Lung (tissue), 12 donors: ENCODE measurements around the gene PASK. TPM values are rescaled to one million over a fixed set of nuclear protein-coding genes. Genes with fewer than 3 reads are reported as not detected.

ENCODE experiments used
- ATAC-seq: fragments of 200-7000 bp; cut with Tn5 transposase; one replicate; pipeline ENCODE4 v1.9.1; 2020; ENCODE audit warnings: moderate number of reproducible peaks; ENCODE audit not compliant: insufficient read depth, low FRiP score
- DNase-seq, 3 donors: peaks; one replicate each; pipeline ENCODE4 v3.0.0-alpha.2; 2013 to 2017
- H3K27ac ChIP-seq, 2 donors: one replicate each; pipeline ENCODE4 v1.5.1; 2013; ENCODE audit warnings: mild to moderate bottlenecking in 2 of 2, moderate library complexity in 2 of 2, control low read depth in 1 of 2, inconsistent platforms in 1 of 2, low read depth in 1 of 2, low read length in 1 of 2
- H3K27me3 ChIP-seq, 3 donors: one replicate each; pipeline ENCODE4 v1.5.1; 2013; ENCODE audit warnings: low read length in 2 of 3; ENCODE audit not compliant: control insufficient read depth in 3 of 3, insufficient read depth in 3 of 3
- H3K36me3 ChIP-seq, 4 donors: one replicate each; pipeline ENCODE4 v1.5.1; 2013; ENCODE audit warnings: low read length in 4 of 4, mild to moderate bottlenecking in 1 of 4, moderate library complexity in 1 of 4; ENCODE audit not compliant: control insufficient read depth in 4 of 4, insufficient read depth in 4 of 4
- H3K4me1 ChIP-seq, 5 donors: one replicate each; pipeline ENCODE4 v1.5.1; 2013; ENCODE audit warnings: low read length in 5 of 5, mild to moderate bottlenecking in 2 of 5, moderate library complexity in 1 of 5; ENCODE audit not compliant: control insufficient read depth in 5 of 5, insufficient read depth in 5 of 5
- H3K4me3 ChIP-seq: one replicate; pipeline ENCODE4 v1.5.1; 2013; ENCODE audit warnings: mild to moderate bottlenecking, control low read depth, moderate library complexity
- H3K9ac ChIP-seq, 2 donors: one replicate each; pipeline ENCODE4 v1.5.1; 2013; ENCODE audit warnings: low read length in 2 of 2, control low read depth in 1 of 2; ENCODE audit not compliant: insufficient read depth in 1 of 2
- H3K9me3 ChIP-seq, 4 donors: one replicate each; pipeline ENCODE4 v1.5.1; 2013; ENCODE audit warnings: low read length in 3 of 4, mild to moderate bottlenecking in 1 of 4, moderate library complexity in 1 of 4; ENCODE audit not compliant: control insufficient read depth in 4 of 4, insufficient read depth in 3 of 4
- WGBS, 2 donors: extraction: QIAGEN DNeasy Blood & Tissue Kit; methylation state at CpG; one replicate each; pipeline ENCODE4 v1.1.7; 2013; 5-methylcytosine and 5-hydroxymethylcytosine counted together
- polyA plus RNA-seq, 2 donors: library from polyadenylated mRNA; stranded (reverse); fragments of 200-250 nt; gene quantifications; one replicate each; pipeline ENCODE4 v1.2.1, GENCODE V29; 2013
- total RNA-seq, 2 donors: library from RNA; depleted of rRNA in 1 of 2; stranded (reverse); fragments of >200 nt in 1 of 2; gene quantifications; one replicate each; pipeline ENCODE4 v1.2.1, GENCODE V29; 2014 to 2021
- TF ChIP-seq, protein P1 (sequence below): IDR thresholded peaks from 2 replicates; pipeline ENCODE4 v1.5.1; 2012; ENCODE audit warnings: mild to moderate bottlenecking; ENCODE audit errors: control extremely low read depth, extremely low read depth
- donor health status: control.
- donor health status: control.
- donor health status: Bipolar disorder and iron deficiency.
- donor health status: healthy.
- donor health status: DM: yes; HTN: yes; CAD: no.

The PASK gene
- total and polyA plus RNA-seq, 4 donors, result 3.5 to 21.8 (median 13.2) TPM

DNA sequence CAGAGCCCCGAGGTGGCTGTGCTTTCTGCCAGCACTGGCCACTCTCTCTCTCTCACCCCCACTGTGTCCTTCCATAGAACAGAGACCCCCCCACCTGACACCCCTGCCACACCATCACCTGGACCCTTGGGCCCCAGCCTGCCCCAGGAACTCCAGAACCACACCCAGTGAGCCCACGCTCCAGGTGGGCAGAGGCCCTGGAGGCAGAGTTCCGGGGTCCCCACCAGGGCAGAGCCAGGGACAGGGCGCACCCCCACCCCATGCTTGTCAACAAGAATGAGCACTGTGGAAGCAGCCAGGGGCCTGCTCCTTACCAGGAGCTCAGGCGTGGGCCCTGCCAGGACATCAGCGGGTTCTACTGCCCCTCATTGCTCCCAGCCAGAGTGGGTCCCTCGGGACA lies 14.6 kb downstream of the PASK start:
- Histone ChIP-seq H3K4me1 (peaks cover 0 to 8% (median 3%) of the 10 kb centered on the region in 5 donors), H3K9me3 (peaks cover 0 to 2% (median 0%) of the 10 kb centered on the region in 4 donors), H3K27me3 (no peaks in the 10 kb centered on the region), H3K9ac (no peak overlapping the region), H3K4me3 (no peak overlapping the region), H3K36me3 (peaks cover 0 to 16% (median 7%) of the 10 kb centered on the region in 4 donors), H3K27ac (no peak overlapping the region)
- WGBS, 2 donors, result 93 to 95% methylated on average over 7 of the region's 7 CpGs
- no peak for DNase-seq
- ATAC-seq, result no peak
- TF ChIP-seq, protein P1, sequence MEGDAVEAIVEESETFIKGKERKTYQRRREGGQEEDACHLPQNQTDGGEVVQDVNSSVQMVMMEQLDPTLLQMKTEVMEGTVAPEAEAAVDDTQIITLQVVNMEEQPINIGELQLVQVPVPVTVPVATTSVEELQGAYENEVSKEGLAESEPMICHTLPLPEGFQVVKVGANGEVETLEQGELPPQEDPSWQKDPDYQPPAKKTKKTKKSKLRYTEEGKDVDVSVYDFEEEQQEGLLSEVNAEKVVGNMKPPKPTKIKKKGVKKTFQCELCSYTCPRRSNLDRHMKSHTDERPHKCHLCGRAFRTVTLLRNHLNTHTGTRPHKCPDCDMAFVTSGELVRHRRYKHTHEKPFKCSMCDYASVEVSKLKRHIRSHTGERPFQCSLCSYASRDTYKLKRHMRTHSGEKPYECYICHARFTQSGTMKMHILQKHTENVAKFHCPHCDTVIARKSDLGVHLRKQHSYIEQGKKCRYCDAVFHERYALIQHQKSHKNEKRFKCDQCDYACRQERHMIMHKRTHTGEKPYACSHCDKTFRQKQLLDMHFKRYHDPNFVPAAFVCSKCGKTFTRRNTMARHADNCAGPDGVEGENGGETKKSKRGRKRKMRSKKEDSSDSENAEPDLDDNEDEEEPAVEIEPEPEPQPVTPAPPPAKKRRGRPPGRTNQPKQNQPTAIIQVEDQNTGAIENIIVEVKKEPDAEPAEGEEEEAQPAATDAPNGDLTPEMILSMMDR, result no peak

DNA sequence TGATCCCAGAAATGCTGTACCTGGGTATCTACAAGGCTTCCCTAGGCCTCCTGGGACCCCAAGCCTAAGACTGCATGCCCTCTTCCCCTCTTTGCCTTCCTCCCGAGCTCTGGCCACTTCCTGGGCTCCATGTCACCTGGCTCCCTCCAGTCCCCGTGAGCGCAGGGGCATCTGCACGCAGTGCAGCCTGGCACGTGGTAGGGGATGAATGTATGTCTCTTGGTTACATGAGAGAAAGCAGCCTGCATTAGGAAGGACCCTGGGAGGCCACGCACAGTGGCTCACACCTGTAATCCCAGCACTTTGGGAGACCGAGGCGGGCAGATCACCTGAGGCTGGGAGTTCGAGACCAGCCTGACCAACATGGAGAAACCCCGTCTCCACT lies 15.8 kb downstream of the PASK start:
- Histone ChIP-seq H3K4me3 (no peak overlapping the region), H3K27ac (no peak overlapping the region), H3K9ac (no peak overlapping the region), H3K9me3 (peaks cover 0 to 2% (median 0%) of the 10 kb centered on the region in 4 donors), H3K36me3 (peaks cover 0 to 14% (median 6%) of the 10 kb centered on the region in 4 donors), H3K27me3 (no peaks in the 10 kb centered on the region), H3K4me1 (peaks cover 0 to 8% (median 3%) of the 10 kb centered on the region in 5 donors)
- no peak for ATAC-seq
- WGBS, 2 donors, result 96% methylated on average over 10 of the region's 10 CpGs
- TF ChIP-seq, protein P1, result no peak
- no peak for DNase-seq

DNA sequence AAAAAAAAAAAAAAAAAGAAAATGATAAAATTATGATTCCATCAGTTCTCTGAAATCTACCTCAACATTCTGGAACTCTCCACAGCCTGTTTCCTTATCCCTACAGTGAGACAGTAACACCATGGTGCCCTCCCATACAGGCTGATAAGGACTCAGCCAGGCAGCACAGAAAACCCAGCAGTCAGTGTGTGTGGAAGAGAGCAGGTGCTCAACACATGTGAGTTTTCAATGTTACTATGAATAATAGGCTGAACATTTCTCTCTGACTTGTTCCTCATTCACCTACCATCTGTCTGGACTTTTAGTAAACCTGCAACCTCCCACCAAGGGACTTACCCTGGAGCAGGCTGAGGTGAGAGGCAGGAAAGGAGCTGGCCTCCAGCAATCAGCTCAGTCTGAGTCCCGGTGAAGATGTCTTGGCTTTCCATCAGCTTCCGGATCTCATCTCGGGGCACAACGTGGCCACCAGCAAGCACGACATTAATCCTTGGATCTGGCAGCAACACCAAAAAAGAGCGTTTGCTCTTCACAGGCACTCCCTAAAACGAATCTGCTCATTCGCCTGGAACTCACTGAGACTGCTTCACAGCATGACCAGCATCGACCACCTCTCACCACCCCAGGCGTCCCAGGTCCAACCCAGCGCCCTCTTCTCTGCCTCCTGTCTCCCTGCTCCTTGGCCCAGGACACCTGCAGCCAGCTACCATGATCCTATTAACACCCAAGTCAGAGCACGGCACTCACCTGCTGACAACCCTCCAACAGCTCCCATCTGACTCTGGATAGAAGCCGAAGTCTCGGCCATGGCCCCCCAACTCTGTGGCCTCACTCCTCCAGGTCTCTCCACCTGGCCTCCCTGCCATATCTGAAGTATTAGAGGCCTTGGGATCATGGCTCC lies 16.5 kb downstream of the PASK start:
- no peak for ATAC-seq
- no peak overlapping the region for H3K9ac ChIP-seq
- 95 to 97% methylated on average over 14 of the region's 14 CpGs for WGBS, 2 donors

More for the DNA sequence above, 16.5 kb downstream of the PASK start:
- peaks cover 0 to 12% (median under 1%) of the 10 kb centered on the region in 4 donors for H3K36me3 ChIP-seq
- DNase-seq, result no peak
- peaks cover 0 to 2% (median 0%) of the 10 kb centered on the region in 4 donors for H3K9me3 ChIP-seq
- H3K4me1 ChIP-seq, result peaks cover 0 to 8% (median 3%) of the 10 kb centered on the region in 5 donors
- H3K27ac ChIP-seq, result no peak overlapping the region
- TF ChIP-seq, protein P1, result no peak
- H3K27me3 ChIP-seq, result no peaks in the 10 kb centered on the region
- H3K4me3 ChIP-seq, result no peak overlapping the region
